HG03045 (cell line): ENCODE data around the gene SETD5.

Experiments
- ATAC-seq: cut with Tn5 transposase; IDR thresholded peaks from one replicate; pipeline ENCODE4 v1.9.1; 2021; ENCODE audit warnings: mild to moderate bottlenecking, moderate library complexity; ENCODE audit not compliant: unreplicated experiment

Gene SETD5

GRCh38 chr3:9503283-9503682 is 105.9 kb downstream of the SETD5 start:
- ATAC-seq = no peak

DNA sequence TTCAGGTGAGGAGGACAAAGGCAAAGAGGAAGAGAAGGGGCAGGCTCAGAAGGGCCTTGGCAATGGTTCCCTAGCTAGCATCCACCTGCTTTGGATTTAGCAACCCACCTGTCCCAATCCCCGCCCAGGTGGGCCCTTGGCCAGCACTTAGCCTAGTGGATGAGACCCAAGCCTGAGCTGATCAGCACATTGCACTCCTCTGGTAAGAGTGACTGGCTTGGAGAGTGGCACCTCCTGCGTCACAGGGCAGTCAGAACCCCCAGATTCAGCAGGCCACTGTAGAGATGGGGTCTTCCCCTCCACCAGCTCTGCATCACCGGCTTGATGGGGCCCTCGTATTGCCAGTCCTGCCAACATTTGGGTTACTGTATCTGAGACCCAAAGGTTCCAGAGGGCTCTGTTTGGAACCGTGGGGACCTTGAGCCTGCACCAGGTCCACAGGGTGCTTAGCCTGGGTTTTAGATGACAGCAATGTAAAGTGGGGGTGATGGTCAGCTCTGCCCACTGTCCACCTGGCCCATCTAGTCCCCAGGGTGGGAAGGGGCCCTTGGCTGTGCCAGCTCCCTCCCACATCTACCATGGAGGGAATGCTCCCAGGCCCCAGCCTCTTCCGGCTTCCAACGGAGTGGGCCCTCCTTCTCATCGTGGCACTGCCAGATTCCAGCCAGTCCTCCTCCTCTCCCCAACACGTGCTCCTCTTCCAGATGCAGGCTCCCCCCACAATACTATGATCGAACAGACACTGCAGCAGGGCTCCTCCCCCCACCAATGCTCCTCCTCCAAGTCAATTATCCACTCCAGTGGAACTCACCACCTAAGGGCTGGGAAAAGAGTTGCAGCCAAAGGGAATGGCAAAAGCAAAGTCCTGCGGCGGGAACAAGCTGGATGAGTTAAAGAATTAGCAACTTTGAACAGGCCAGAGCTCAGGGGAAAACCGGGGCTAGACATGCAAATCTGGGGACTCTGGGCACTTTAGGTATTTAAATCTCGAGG is 110.5 kb downstream of the SETD5 start:
- ATAC-seq = no peak

DNA sequence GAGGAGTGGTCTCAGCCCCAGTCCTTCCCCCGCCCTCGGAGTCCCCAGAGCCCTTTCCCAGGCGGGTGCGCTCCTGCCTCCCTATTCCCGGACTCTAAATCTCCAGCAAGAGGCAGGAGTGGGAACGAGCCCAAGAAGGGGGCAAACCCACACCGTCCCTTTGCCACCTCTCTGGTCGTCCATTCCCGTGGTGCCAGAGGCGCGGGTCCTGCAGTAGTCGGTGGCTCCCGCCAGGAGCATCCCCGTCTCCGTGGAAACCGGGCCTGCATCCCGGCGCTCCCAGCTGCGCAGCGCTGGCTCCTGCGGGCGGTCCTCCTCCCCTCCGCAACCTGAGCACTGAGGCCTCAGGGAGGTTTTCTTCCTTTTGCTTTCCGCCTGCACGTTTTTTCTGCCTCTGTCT is 111.4 kb downstream of the SETD5 start:
- no peak for ATAC-seq

DNA sequence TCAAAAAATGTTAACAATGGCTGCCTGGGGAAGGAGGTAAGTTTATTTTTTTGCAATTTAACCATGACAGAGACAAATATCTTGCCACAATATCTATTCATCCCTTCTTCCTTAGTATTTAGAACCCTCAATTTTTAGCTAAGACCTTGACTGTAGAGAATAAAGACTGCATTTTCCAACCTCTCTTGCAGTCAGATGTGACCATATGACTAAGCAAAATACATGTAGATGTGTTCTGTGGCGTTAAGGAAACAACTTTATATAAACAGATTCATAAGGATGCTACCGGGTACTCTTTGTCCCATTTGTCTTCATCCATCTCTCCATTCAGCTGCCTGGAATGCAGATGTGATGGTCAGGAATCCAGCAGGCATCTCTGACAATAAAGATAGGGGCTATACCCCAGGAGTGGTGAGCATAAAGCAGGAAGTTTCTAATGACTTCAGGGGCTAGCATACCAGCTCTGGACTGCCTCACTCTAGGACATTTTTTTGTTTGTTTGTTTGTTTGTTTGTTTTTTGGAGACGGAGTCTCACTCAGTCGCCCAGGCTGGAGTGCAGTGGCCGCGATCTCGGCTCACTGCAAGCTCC is 115.1 kb downstream of the SETD5 start:
- no peak for ATAC-seq

DNA sequence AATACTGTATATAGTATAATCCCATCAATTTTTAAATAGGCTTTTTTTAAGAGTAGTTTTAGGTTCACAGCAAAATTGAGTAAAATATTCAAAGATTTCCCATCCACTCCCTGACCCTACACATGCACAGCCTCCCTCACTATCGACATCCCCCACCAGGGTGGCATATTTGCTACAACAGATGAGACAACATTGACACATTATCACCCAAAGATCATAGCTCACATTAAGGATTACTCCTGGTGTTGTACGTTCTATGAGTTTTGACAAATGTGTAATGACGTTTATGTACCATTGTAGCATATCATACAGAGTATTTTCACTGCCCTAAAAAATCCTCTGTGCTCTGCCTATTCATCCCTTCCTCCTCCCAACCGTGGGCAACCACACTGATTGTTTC is 116.9 kb downstream of the SETD5 start:
- no peak for ATAC-seq

DNA sequence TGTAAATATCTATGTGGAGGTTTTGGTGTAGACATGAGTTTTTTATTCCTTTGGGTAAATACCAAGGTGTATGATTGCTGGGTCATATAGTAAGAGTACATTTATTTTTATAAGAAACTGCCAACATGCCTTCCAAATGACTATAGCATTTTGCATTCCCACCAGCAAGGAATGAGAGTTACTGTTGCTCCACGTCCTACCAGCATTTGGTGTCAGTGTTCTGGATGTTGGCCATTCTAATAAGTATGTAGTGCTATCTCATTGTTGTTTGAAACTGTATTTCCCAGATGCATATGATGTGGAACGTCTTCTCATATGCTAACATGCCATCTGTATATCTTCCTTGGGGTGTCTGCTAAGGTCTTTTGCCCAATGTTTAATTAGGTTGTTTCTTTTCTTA is 117.5 kb downstream of the SETD5 start:
- no peak for ATAC-seq

DNA sequence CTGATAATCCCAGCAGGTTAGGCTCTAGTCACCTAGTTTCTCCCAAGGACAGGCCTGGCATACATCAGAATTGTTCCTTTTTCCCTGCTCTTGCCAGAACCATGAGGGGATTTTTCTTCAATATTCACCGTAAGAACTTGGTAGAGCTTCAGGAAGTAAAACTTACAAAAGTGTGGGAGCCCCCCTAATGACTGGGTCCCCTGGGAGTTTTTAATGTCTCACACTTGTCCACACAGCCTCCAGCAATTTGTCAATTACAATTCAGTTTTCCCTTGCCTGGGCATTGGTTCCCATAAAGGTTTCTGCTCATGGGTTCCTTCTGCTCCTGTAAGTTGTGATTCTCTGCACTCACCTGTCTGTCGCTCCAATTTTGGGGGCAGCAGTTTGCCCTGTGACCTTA is 127.7 kb downstream of the SETD5 start:
- no peak for ATAC-seq
